NB4 (cell line): ENCODE measurements around the gene NKX2-1.

Source experiments
- POLR2A ChIP-seq: IDR thresholded peaks from 2 replicates; pipeline ENCODE4 v1.6.1; 2011; ENCODE audit warnings: mild to moderate bottlenecking; ENCODE audit not compliant: insufficient read length; ENCODE audit errors: extremely low read depth
- TF ChIP-seq, protein P1 (sequence below): IDR thresholded peaks from 2 replicates; pipeline ENCODE4 v1.6.1; 2011; ENCODE audit warnings: low read depth, low read length

DNA sequence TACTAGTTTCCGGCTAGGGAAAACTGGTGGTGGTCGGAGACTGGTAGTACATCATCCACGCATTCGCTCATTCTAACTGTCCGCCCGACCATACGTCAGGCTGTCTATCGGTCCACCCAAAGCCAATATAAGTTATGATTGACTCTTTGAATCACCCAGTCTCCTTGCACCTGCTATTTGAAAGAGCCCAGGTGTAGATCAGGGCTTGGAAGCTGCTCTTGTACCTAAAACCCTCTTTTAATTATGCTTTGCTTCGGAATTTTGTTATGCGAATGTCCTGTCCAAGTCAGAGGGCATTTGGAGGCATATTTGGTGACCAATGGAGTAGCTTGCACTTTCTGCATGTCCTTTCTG lies 5.7 kb upstream of the NKX2-1 start:
- no peak for TF ChIP-seq POLR2A
- TF ChIP-seq, protein P1, sequence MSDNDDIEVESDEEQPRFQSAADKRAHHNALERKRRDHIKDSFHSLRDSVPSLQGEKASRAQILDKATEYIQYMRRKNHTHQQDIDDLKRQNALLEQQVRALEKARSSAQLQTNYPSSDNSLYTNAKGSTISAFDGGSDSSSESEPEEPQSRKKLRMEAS, result no peak
